Stimulated activated CD4-positive, alpha-beta T cell treated with anti-CD3 and anti-CD28 coated beads, TNF-alpha, amount 100 ng/mL, for 4 hours (primary cell): ENCODE results near the gene RSPO1.

Experiments used
- DNase-seq, 3 experiments: peaks; one replicate each; pipeline ENCODE4 v3.0.0-alpha.2; 2020; ENCODE audit warnings: low read depth in 3 of 3

Gene RSPO1

GRCh38 chr1:37570528-37571334, 64.0 kb downstream of the RSPO1 start:
- no peak for DNase-seq

DNA sequence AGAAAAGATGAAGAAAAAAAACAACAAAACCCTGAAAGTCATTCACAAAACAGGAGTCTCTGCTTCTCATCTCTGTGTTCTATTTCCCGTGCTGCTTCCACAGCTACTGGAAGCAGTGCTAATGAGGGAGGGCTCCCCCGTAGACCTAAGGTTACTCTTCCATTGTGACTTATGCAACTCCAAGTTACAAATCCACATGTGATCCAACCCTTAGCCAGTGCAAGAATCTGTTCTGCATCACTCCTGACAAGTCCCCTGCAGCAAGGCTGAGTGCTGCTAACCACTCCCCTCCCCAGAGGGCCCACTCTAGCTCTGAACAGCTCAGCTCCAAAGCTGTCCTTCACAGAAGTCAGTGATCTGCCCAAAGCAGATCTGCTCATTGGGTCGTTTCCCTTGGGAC, 67.7 kb downstream of the RSPO1 start:
- no peak for DNase-seq

- no peak for DNase-seq
Measured at GRCh38 chr1:37564892-37565291, 69.8 kb downstream of the RSPO1 start.

- DNase-seq = no peak
Measured at GRCh38 chr1:37562984-37563383, 71.7 kb downstream of the RSPO1 start.
